CD4-positive, alpha-beta T cell treated with Interleukin-4 for 1 hour (primary cell): ENCODE measurements around the gene PAGE5.

Experiments used
- DNase-seq, 2 donors: peaks; one replicate each; pipeline ENCODE4 v3.0.0-alpha.2; 2020 to 2022

PAGE5 gene, protein sequence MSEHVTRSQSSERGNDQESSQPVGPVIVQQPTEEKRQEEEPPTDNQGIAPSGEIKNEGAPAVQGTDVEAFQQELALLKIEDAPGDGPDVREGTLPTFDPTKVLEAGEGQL

DNA sequence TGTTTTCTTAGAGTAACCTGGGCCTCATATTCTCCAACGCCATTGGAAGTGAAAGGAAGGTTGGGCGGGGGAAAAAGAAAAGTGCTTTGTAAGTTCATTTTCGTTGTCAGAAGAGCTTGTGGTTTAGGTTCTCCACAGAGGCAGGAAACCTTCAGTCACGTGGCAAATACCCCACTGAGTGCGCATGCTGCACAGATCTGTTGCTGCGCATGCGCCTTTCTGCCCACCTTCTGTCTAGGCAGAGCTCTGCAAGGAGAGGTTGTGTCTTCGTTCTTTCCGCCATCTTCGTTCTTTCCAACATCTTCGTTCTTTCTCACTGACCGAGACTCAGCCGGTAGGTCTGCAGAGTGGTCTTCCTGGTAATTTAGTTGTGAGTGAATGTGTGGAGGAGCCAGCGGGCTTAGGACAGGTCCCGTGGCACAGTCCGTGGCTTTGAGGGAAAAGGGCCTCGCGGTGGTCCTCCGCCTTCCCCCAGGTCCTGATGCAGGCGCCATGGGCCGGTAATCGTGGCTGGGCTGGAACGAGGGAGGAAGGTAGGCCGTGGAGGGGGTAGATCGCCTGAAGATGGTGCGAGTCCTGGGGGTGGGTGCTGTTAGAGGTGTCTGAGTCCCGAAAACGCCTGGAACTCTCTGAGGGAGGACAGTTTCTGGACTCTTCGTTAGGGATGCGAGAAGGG lies at the start of gene PAGE5:
PAGE5 (plus strand) TSS at position 228 of the 676 bp plus-strand sequence. CDS start 1,037 bp downstream, outside the sequence.
- no peak for DNase-seq

DNA sequence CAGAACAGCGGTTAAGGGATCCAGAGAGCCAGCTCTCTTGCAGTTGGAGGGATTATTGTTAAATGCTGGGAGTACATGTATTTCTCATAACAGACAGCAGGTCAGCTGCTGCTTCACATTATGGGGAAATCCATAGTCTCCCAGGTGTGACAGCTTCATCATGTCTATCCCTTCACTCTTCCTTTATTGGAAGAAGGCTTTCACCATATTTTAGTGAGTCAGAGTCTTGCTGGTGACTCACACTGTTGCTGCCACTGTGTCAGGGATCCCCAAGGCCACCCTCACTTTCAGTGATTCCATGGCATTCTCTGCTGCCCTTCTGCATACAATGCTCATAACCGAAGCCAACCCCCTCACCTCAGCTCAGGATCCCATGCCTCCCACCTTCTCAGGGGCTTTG lies 32.9 kb upstream of the PAGE5 start:
- no peak for DNase-seq

DNA sequence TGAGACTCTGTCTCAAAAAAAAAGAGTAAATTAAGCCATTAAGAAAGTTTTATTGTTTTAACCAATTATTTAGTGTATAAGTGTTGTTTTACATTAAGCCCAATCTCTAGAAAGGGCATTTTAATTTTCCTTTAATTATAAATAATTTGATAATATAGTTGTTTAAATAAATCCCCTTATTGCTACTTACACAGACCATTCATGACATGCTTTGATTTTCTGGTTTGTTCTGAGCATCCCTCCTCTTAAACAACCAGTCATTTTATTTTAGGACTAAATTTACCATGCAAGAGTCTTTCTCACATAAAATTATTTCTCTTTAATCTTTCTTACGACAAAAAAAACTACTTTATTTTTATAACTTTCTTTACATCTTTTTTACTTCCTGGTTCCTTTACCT lies 23.5 kb upstream of the PAGE5 start:
- DNase-seq, result no peak

DNA sequence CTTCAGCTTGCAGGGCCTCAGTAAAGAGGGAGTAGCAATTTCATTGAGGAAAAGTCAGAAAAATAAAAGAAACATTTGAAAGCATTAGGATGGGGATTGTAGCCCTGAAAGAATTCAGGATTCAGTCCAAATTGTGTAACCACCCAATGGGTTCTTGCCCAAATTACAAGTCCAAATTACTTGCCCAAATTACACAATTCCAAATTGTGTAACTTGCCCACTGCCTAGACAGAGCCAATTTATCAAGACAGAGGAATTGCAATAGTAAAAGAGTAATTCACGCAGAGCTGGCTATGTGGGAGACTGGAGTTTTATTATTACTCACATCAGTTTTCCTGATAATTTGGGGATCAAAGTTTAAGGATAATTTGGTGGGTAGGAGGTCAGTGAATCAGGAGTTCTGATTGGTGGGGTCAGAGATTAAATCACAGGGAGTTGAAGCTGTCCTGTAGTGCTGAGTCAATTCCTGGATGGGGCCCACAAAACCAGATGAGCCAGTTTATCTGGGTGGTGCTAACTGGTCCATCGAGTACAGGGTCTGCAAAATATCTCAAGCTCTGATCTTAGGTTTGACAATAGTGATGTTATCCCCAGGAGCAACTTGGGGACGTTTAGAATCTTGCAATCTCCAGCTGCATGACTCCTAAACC lies 18.1 kb upstream of the PAGE5 start:
- no peak for DNase-seq

DNA sequence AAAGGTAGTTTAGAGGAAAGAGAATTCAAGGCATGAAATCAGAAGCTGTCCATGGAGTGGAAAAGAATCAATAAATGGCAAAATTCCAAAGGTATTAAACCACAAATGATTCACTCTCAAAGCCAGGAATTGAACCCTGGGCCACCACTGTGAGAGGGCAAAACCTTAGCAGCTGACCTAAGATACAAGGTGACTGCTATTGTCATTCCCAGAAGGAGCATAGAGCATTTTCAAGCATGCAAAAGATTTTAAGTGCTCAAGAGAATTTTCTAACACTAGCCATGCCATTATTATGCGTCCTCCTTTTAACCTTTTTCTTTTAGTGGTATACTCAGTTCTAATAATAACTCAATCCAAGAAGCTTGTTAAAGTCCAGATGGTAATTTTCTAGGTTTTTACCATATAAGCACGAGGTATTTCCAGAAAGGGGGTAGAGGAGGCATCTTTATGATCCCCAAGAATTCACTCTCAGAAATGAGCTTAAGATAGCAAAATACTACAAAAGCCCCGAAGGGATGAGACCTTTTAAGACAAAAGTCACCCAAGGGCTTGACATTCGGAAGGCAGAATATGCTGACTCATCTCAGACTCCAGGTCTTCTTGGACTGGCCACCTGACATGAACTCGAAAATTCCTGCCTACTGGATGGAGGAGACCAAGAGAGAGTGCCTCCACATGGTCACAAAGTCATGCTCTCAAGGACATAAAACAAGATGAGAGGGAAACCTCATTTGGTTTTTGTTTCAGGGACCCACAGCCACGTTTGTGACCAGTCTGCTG lies 13.8 kb upstream of the PAGE5 start:
- DNase-seq, result no peak

DNA sequence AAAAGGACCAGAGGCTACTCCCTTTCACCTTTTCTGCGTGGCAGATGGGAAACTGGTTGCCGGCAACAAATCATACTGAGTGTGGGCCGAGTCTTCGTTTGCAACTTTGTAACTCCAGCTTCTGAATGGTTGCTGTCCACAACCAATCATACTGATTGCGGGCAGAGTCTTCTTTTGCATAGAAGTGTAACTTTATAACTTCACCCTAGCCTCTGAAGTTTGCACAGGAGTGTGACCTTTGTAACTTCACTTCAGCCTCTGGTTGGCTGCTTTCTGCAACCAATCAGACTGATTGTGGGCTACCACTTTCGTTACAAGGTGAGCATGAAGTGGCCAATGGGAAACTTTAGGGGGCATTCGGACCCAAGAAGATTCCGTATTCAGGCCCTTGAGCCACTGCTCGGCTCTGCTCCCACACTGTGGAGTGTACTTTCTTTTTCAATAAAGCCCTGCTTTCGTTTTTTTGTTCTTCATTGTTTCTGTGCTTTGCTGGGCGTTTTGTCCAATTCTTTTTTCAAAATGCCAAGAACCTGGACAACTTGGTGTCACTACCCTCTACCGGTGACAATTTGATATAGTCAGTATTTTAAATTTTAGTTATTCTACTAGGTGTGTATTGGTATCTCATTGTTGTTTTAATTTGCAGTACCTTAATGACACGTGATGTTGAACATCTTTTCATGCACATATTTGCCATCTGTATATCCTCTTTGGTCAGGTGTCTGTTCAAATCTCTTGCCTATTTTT lies 9.0 kb upstream of the PAGE5 start:
- DNase-seq, result no peak

DNA sequence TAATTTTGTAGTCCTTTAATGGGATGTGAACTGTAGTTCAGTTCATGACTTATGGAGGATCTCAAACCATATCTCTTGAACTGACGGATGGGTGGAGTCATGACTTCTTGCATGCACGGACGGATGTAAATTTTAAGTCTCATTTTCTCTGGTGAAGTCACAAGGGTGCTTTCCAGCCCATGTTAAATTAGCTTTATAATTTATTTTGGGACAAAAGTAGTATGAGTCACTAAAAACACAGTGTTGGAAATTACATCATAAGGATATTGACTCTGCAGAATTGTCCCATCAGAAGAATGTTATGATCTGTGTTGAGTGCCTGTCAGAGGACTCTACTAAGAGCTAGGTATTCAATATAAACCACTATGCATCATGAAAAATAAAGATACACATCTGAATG lies 6.8 kb upstream of the PAGE5 start:
- DNase-seq, result no peak

DNA sequence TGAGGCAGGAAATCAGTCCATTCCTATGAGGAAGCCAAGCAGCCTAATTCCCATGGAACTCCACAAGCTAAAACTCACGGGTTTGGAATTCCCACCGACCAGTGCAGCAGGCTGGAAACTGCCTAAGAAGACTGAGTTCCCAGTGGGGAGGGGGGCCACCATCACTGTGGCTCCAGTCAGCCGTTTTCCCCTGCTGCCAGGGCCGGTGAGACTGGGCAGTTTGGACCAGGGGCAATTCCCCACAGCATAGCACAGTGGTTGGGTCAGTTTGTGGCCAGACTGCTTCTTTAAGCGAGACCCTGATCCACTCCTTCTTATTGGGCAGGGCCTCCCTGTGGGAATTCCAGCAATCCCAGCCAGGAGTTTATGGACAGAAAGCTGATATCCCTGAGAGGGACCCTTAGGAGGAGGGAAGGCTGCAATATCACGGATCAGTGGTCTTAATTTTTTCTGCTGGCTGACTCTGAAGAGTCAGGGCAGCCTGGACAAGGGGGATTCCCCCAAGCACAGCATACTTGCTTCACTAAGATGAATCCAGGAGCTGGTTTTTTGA lies 20.7 kb downstream of the PAGE5 start:
- DNase-seq, result no peak

DNA sequence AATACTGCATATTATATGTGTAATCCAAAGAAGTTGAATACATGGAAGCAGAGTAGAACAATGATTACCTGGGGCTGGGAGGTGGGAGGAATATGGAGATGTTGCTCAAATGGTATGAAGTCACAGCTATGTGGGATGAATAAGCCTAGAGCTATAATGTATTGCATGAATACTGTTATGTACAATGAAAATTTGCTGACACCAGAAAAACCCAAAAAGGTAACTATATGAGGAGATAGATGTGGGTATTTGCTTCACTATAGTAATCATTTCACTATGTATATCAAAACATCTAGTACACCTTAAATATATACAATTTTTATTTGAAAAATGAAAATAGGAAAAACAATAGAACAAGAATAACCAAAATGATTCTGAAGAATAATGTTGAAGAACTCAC lies 33.4 kb downstream of the PAGE5 start:
- DNase-seq, result no peak

DNA sequence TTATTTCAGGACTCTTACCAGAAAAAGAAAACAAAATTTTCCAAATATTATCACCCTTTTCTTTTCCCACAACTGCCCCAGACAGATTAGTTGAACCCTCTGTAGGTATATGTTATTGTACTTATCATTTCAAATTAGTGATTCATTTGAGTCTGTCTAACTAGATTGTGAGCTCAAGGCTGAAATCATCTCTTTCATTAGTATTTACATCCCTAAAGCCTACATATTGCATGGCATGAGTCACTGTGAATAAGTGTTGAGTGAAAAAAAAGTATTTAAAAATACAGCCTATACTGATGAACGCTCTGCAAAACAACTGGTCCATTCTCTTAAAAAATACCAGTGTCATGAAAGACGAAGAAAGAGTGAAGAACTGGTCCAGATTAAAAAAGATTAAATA lies 40.7 kb downstream of the PAGE5 start:
- no peak for DNase-seq

DNA sequence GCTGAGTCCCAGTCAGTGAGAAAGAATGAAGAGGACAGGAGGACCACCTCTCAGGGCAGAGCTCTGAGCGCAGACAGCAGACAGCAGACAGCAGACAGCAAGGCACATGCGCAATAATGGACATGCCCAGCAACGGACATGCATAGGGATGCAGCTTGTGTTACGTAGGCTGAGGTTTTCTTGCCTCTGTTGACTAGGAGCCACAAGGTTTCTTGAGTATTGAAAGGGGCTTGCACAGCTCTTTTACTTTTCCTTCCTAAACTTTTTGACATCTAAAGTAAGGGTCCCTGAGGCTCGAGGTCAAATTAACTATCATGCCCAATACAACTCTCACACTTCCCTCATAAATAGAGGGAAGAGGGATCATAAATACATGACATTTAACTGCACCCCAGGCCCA lies 44.7 kb downstream of the PAGE5 start, which contains the start of gene PAGE3:
PAGE3 (minus strand) TSS at position 101 of the 400 bp plus-strand sequence. CDS start 1,013 bp downstream, outside the sequence.
- DNase-seq, result no peak
